B cell (primary cell): ENCODE data around the gene SNX32.

ENCODE experiments used
- EZH2 ChIP-seq: IDR thresholded peaks from 2 replicates; pipeline ENCODE4 v1.6.1; 2012; ENCODE audit warnings: borderline replicate concordance, low read depth, mild to moderate bottlenecking, moderate library complexity, low read length; ENCODE audit not compliant: insufficient read depth, poor library complexity, severe bottlenecking
- TF ChIP-seq, protein P1 (sequence below): fragments of 200-600 bp; IDR thresholded peaks from one replicate; pipeline ENCODE4 v1.8.0; 2022; ENCODE audit warnings: antibody characterized with exemption, mild to moderate bottlenecking

DNA sequence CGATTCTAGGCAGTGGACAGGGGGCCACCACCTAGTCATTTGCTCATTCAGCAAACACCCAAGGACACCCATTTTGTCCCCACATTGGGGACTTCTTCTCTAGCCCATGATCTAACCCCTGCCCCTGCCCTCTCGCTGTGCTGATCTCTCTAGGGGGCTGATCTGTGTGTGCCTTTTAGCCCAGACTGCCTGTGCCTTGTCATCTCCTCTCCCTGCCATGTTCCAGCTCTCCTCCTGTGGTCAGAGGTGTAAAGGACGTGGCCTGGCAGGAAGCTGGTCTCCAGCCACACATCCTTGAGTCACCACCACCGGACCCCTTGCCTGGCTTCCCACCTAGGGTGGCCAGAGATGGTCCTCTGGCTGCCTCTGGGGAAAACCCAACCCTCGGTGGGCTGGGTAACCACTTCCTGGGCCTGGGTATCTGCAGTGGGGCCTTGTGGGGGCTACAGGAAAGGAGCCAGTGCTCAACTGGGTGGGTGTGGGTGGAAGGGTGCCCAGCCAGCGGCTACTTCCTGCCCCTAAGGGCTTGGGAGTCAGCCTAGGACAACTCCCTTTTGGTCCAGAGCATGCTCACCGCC, 47.2 kb downstream of the SNX32 start:
- TF ChIP-seq, protein P1, sequence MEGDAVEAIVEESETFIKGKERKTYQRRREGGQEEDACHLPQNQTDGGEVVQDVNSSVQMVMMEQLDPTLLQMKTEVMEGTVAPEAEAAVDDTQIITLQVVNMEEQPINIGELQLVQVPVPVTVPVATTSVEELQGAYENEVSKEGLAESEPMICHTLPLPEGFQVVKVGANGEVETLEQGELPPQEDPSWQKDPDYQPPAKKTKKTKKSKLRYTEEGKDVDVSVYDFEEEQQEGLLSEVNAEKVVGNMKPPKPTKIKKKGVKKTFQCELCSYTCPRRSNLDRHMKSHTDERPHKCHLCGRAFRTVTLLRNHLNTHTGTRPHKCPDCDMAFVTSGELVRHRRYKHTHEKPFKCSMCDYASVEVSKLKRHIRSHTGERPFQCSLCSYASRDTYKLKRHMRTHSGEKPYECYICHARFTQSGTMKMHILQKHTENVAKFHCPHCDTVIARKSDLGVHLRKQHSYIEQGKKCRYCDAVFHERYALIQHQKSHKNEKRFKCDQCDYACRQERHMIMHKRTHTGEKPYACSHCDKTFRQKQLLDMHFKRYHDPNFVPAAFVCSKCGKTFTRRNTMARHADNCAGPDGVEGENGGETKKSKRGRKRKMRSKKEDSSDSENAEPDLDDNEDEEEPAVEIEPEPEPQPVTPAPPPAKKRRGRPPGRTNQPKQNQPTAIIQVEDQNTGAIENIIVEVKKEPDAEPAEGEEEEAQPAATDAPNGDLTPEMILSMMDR = no peak
- TF ChIP-seq EZH2 = no peak
